ENCODE measurements around the gene TCF7L1.

DNA sequence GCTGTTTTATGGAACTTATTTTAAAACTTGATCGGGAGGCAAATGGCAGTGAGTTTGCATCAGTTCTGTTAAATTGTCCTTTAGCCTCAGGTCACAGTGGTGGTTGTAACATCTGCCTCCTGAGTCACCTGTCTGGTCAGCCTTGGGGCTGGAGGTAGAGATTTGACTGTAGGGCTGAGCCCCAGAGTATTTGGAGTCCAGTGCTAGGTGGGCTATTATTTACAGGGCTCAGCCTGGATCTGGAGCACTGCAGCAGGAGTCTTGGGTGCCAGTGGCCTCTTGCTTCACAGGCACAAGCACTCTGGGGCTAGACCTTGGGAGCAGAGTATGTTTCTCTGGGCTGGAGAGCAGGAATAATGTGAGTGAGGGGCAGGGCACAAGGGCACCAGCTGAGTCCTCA lies 32.8 kb downstream of the TCF7L1 start:
- TF ChIP-seq, protein P1, sequence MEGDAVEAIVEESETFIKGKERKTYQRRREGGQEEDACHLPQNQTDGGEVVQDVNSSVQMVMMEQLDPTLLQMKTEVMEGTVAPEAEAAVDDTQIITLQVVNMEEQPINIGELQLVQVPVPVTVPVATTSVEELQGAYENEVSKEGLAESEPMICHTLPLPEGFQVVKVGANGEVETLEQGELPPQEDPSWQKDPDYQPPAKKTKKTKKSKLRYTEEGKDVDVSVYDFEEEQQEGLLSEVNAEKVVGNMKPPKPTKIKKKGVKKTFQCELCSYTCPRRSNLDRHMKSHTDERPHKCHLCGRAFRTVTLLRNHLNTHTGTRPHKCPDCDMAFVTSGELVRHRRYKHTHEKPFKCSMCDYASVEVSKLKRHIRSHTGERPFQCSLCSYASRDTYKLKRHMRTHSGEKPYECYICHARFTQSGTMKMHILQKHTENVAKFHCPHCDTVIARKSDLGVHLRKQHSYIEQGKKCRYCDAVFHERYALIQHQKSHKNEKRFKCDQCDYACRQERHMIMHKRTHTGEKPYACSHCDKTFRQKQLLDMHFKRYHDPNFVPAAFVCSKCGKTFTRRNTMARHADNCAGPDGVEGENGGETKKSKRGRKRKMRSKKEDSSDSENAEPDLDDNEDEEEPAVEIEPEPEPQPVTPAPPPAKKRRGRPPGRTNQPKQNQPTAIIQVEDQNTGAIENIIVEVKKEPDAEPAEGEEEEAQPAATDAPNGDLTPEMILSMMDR (IDR thresholded peaks at IDR 0.05; ENCODE audit: insufficient read depth, low read length): no peak
- TF ChIP-seq POLR2AphosphoS5 (IDR thresholded peaks at IDR 0.05; ENCODE audit: low read depth): no peak
- TF ChIP-seq, protein P2, sequence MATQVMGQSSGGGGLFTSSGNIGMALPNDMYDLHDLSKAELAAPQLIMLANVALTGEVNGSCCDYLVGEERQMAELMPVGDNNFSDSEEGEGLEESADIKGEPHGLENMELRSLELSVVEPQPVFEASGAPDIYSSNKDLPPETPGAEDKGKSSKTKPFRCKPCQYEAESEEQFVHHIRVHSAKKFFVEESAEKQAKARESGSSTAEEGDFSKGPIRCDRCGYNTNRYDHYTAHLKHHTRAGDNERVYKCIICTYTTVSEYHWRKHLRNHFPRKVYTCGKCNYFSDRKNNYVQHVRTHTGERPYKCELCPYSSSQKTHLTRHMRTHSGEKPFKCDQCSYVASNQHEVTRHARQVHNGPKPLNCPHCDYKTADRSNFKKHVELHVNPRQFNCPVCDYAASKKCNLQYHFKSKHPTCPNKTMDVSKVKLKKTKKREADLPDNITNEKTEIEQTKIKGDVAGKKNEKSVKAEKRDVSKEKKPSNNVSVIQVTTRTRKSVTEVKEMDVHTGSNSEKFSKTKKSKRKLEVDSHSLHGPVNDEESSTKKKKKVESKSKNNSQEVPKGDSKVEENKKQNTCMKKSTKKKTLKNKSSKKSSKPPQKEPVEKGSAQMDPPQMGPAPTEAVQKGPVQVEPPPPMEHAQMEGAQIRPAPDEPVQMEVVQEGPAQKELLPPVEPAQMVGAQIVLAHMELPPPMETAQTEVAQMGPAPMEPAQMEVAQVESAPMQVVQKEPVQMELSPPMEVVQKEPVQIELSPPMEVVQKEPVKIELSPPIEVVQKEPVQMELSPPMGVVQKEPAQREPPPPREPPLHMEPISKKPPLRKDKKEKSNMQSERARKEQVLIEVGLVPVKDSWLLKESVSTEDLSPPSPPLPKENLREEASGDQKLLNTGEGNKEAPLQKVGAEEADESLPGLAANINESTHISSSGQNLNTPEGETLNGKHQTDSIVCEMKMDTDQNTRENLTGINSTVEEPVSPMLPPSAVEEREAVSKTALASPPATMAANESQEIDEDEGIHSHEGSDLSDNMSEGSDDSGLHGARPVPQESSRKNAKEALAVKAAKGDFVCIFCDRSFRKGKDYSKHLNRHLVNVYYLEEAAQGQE (IDR thresholded peaks at IDR 0.05; ENCODE audit: insufficient replicate concordance, low read depth): no peak
- TF ChIP-seq SPI1 (IDR thresholded peaks at IDR 0.05; ENCODE audit: borderline replicate concordance, low read depth): no peak
- TF ChIP-seq GABPA (IDR thresholded peaks at IDR 0.05; ENCODE audit: low read depth): no peak

Data from HL-60 (cell line).